Subcutaneous adipose tissue (tissue), 4 donors: ENCODE results near the gene ETV5. TPM values are rescaled to one million over a fixed set of nuclear protein-coding genes. Genes with fewer than 3 reads are reported as not detected.

Experiments
- total RNA-seq, 4 donors: library from RNA; depleted of rRNA; stranded (reverse); fragments of >200 nt; gene quantifications; one replicate each; pipeline ENCODE4 v1.1.0, GENCODE V29; 2016
- TF ChIP-seq, protein P1 (sequence below): fragments of 450-650 bp; IDR thresholded peaks from one replicate; pipeline ENCODE4 v1.5.1; 2016; ENCODE audit warnings: low read depth, mild to moderate bottlenecking, control low read depth, antibody characterized with exemption, moderate library complexity

The ETV5 gene
- total RNA-seq, 4 donors from 2014 or later = 9.1 to 15.3 (median 12.2) TPM

DNA sequence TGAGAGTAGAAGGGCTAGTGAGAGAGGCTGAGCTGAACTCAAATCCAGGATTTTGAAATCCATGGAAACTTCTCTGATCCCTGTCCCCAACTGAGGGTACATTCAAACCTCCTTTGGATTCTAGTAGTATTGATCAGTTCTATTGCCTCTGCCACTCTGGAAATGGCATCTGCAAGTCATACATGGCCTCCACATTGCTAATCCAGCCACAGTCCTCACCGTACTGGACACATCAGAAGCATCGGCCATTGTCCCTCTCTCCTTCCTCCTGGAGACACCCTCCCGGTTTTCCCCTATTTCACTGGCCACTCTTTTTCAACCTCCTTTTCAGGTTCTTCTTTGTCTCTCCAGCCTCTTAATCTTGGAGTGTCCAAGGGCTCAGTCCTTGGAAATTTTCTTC, 66.9 kb downstream of the ETV5 start:
- TF ChIP-seq, protein P1, sequence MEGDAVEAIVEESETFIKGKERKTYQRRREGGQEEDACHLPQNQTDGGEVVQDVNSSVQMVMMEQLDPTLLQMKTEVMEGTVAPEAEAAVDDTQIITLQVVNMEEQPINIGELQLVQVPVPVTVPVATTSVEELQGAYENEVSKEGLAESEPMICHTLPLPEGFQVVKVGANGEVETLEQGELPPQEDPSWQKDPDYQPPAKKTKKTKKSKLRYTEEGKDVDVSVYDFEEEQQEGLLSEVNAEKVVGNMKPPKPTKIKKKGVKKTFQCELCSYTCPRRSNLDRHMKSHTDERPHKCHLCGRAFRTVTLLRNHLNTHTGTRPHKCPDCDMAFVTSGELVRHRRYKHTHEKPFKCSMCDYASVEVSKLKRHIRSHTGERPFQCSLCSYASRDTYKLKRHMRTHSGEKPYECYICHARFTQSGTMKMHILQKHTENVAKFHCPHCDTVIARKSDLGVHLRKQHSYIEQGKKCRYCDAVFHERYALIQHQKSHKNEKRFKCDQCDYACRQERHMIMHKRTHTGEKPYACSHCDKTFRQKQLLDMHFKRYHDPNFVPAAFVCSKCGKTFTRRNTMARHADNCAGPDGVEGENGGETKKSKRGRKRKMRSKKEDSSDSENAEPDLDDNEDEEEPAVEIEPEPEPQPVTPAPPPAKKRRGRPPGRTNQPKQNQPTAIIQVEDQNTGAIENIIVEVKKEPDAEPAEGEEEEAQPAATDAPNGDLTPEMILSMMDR = no peak

DNA sequence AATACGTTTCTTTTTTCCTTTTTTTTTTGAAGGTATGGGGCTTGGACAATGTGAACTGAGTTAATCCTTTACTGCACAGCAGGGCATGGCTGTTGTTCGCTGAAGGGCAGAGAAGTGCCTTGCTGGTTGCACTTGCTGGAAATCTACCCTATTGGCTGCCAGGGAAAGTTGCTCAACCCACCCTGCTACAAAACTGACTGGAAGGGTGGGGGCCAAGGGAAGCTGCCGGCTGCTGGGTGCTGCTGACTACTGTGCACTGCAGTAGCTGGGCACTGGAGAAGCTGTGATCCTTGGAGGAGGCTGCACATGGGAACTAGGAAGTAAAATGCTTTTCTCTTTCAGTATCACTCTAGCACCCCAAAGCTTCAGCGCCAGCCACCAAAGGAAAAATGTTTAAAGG, 70.5 kb downstream of the ETV5 start:
- TF ChIP-seq, protein P1 = no peak

DNA sequence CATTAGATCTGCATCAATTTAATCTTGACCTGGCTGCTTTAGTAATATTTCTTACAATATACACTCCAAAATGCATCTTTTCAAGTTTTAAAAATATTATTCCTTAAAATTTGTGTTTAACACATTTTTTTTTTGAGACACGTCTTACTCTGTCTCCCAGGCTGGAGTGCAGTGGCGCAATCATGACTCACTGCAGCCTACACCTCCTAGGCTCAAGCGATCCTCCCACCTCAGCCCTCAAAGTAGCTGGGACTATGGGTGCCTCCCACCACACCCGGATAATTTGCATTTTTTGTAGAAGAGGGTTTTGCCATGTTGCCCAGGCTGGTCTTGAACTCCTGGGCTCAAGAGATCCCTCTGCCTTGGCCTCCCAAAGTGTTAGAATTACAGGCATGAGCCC, 73.6 kb downstream of the ETV5 start:
- TF ChIP-seq, protein P1 = no peak

DNA sequence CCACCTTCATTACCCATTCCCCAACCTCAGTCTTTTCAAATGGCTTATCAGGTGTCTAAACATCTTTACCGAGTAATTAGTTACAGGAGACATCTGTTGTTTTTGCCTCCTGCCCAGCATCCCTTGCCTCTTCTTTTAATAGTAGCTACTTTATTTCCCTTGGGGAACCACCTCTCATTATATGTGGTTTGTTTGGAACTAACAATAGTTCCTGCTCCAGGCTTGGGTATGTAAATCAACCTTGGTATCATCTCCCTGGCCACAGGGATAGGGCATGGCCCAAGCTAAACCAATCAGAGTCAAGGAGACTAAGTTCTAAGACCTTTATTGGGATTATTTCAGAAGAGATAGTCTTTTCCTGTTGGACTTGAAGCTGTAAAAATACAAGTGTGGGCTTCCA, 76.6 kb downstream of the ETV5 start:
- TF ChIP-seq, protein P1 = no peak

DNA sequence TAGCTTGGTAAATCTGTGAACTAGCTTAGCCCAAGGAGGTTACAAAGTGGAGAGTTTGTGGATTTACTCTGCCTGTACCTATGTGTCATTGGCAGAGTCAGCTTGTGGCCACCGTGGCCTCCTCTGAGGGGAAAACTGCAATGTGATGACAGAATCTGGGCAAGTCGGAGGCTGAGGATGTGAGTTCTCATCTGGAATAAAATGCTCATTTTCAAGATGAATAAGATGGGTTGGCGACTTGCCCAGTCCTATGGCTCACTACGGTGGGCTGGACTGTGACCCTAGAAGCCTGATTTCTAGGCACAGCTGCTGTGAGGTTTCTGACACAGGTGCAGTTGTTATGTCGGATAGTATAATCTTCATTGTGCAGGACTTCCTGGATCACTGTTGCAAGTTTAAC, 83.7 kb downstream of the ETV5 start:
- TF ChIP-seq, protein P1 = no peak

DNA sequence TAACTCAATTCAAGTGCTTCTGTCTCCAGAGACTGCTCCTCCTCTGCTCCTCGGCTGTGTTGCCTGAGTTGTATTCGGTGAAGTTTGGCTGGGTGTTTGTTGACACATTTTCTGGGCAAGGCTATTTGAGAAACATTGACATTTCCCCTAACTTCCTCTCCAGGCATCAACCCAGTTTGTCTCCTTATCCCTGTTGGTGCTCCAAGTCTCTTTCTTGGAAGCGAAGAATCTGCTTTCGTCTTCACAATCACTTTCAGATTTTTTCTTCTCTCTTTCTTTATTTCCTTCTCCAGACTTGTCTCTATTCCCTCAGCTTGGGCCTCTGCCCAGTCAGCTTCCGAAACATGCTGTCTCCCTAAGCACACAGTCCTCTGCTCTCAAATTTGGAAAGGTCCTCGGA, 84.7 kb downstream of the ETV5 start:
- TF ChIP-seq, protein P1 = no peak

DNA sequence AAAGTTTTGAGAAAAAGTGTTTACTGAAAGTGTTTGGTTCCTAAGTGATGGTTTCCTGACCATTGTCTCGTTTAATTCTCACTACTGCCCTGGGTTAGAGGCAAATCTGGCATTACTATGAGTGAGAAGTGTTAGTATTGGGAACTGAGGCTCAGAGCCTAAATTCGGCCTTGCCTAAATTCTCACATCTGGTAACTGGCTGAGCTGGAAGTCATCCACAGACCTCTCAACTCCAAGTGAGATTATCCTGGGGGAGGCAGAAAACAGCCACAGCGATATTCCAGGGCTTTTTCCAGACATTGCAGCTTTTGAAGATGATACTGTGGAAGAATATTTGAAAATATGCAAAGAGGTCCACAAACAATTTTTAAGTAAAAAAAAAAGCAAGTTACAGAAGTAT, 86.0 kb downstream of the ETV5 start:
- TF ChIP-seq, protein P1 = no peak
